ENCODE data around the gene TXNRD2. TPM values are rescaled to one million over a fixed set of nuclear protein-coding genes. Genes with fewer than 3 reads are reported as not detected.

The TXNRD2 gene
- total RNA-seq, 1 experiment from 2014 or later, result 23.0 TPM

DNA sequence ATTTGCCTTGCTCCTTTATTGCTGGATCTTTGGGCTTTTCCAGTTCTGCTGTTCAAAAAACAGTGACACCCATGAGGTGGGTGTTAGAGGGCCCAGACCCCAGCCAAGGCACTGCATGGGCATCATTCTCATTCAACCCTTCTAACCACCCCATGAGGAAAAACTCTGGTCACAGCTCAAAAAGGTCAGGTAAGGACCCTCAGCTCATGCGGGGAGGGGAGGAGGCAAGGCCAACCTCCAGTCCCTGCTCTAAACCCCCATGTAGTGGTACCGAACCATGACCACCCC lies 94.3 kb downstream of the TXNRD2 start:
- ChIA-PET POLR2A (ENCODE audit: unreplicated experiment) (no interaction called here), CTCF (no interaction called here)
- Histone ChIP-seq H3K79me2 (ENCODE audit: low read length) (peaks cover 42% of the 10 kb centered on the region), H2AFZ (ENCODE audit: low read length) (no peak overlapping the region), H3K9me2 (replicated peaks; ENCODE audit: low read length) (no peaks in the 10 kb centered on the region), H3K9me3 (ENCODE audit: low read length) (no peaks in the 10 kb centered on the region), H3K4me2 (ENCODE audit: low read length) (no peak overlapping the region), H3K9ac (ENCODE audit: low read length) (no peak overlapping the region), H3F3A (ENCODE audit: low read length, unreplicated experiment) (no peaks in the 10 kb centered on the region), H3K4me3 (ENCODE audit: low read length) (no peak overlapping the region), H3K27me3 (ENCODE audit: low read length) (no peaks in the 10 kb centered on the region), H3K36me3 (ENCODE audit: low read depth, low read length) (peaks cover 7% of the 10 kb centered on the region; the same call in 1 of the 2 replicates), H4K20me1 (ENCODE audit: low read length) (peaks cover 10% of the 10 kb centered on the region), H3K27ac (ENCODE audit: low read length) (no peak overlapping the region), H3K4me1 (ENCODE audit: insufficient read depth, low read length) (peaks cover 41% of the 10 kb centered on the region)
- no TSS peak for BruUV-seq (replicated peaks)
- DNase-seq, result no peak
- intact Hi-C loops (cut with micrococcal nuclease), result no loop called here
- TF ChIP-seq, protein P1, sequence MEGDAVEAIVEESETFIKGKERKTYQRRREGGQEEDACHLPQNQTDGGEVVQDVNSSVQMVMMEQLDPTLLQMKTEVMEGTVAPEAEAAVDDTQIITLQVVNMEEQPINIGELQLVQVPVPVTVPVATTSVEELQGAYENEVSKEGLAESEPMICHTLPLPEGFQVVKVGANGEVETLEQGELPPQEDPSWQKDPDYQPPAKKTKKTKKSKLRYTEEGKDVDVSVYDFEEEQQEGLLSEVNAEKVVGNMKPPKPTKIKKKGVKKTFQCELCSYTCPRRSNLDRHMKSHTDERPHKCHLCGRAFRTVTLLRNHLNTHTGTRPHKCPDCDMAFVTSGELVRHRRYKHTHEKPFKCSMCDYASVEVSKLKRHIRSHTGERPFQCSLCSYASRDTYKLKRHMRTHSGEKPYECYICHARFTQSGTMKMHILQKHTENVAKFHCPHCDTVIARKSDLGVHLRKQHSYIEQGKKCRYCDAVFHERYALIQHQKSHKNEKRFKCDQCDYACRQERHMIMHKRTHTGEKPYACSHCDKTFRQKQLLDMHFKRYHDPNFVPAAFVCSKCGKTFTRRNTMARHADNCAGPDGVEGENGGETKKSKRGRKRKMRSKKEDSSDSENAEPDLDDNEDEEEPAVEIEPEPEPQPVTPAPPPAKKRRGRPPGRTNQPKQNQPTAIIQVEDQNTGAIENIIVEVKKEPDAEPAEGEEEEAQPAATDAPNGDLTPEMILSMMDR (conservative IDR thresholded peaks at IDR 0.05; ENCODE audit: low read depth, low read length), result no peak
- TF ChIP-seq EZH2phosphoT487 (IDR thresholded peaks at IDR 0.05; ENCODE audit: borderline replicate concordance, low read length) (no peak), EZH2 (IDR thresholded peaks at IDR 0.05; ENCODE audit: low read length, unreplicated experiment) (no peak)
- no peak for ATAC-seq

GRCh38 chr22:19846620-19847344 lies 94.8 kb downstream of the TXNRD2 start:
- no TSS peak for BruUV-seq (replicated peaks)
- H3K27ac ChIP-seq (ENCODE audit: low read length), result no peak overlapping the region
- H3K9me3 ChIP-seq (ENCODE audit: low read length), result no peaks in the 10 kb centered on the region
- no peaks in the 10 kb centered on the region for H3K9me2 ChIP-seq (replicated peaks; ENCODE audit: low read length)
- ChIA-PET CTCF (no interaction called here), POLR2A (ENCODE audit: unreplicated experiment) (no interaction called here)
- no peak overlapping the region for H2AFZ ChIP-seq (ENCODE audit: low read length)
- H3K27me3 ChIP-seq (ENCODE audit: low read length), result no peaks in the 10 kb centered on the region
- intact Hi-C loops (cut with micrococcal nuclease), result no loop called here
- peaks cover 2% of the 10 kb centered on the region; the same call in 1 of the 2 replicates for H3K36me3 ChIP-seq (ENCODE audit: low read depth, low read length)
- no peaks in the 10 kb centered on the region for H3F3A ChIP-seq (ENCODE audit: low read length, unreplicated experiment)
- DNase-seq (no peak), ATAC-seq (no peak)
- H4K20me1 ChIP-seq (ENCODE audit: low read length), result peaks cover 5% of the 10 kb centered on the region; the same call in 1 of the 2 replicates
- H3K4me1 ChIP-seq (ENCODE audit: insufficient read depth, low read length), result peaks cover 38% of the 10 kb centered on the region
- no peak overlapping the region for H3K4me2 ChIP-seq (ENCODE audit: low read length)
- no peak overlapping the region for H3K9ac ChIP-seq (ENCODE audit: low read length)
- H3K4me3 ChIP-seq (ENCODE audit: low read length), result no peak overlapping the region
- TF ChIP-seq EZH2phosphoT487 (IDR thresholded peaks at IDR 0.05; ENCODE audit: borderline replicate concordance, low read length) (no peak), EZH2 (IDR thresholded peaks at IDR 0.05; ENCODE audit: low read length, unreplicated experiment) (no peak)
- TF ChIP-seq, protein P1 (conservative IDR thresholded peaks at IDR 0.05; ENCODE audit: low read depth, low read length), result no peak
- H3K79me2 ChIP-seq (ENCODE audit: low read length), result peaks cover 37% of the 10 kb centered on the region

- ATAC-seq (no peak), DNase-seq (no peak)
- no peak overlapping the region for H2AFZ ChIP-seq (ENCODE audit: low read length)
- no peak overlapping the region for H3K9ac ChIP-seq (ENCODE audit: low read length)
- H4K20me1 ChIP-seq (ENCODE audit: low read length), result 0 out of 2 replicates have a peak, but pooled peaks cover 3% of the 10 kb centered on the region
- CTCF ChIA-PET, result no interaction called here
- TF ChIP-seq EZH2phosphoT487 (IDR thresholded peaks at IDR 0.05; ENCODE audit: borderline replicate concordance, low read length), result no peak
- no peaks in the 10 kb centered on the region for H3K36me3 ChIP-seq (ENCODE audit: low read depth, low read length)
- no TSS peak for BruUV-seq (replicated peaks)
- no peak overlapping the region for H3K4me2 ChIP-seq (ENCODE audit: low read length)
- peaks cover 21% of the 10 kb centered on the region for H3K79me2 ChIP-seq (ENCODE audit: low read length)
- no peak overlapping the region for H3K4me3 ChIP-seq (ENCODE audit: low read length)
- POLR2A ChIA-PET (ENCODE audit: unreplicated experiment), result no interaction called here
- no peaks in the 10 kb centered on the region for H3K9me3 ChIP-seq (ENCODE audit: low read length)
- H3K27me3 ChIP-seq (ENCODE audit: low read length), result no peaks in the 10 kb centered on the region
- no peaks in the 10 kb centered on the region for H3F3A ChIP-seq (ENCODE audit: low read length, unreplicated experiment)
- H3K9me2 ChIP-seq (replicated peaks; ENCODE audit: low read length), result no peaks in the 10 kb centered on the region
- intact Hi-C loops (cut with micrococcal nuclease), result no loop called here
- H3K27ac ChIP-seq (ENCODE audit: low read length), result no peak overlapping the region
- peaks cover 23% of the 10 kb centered on the region for H3K4me1 ChIP-seq (ENCODE audit: insufficient read depth, low read length)
These were observed 96.4 kb downstream of the TXNRD2 start for GRCh38 chr22:19845054-19845722.

All from PC-3 (cell line).